ENCODE results near the gene NFX1. TPM values are rescaled to one million over a fixed set of nuclear protein-coding genes. Genes with fewer than 3 reads are reported as not detected.

NFX1 gene
- total RNA-seq, 4 donors from 2014 or later = 44.7 to 65.3 (median 49.8) TPM

GRCh38 chr9:33300546-33300945 lies 10.2 kb downstream of the NFX1 start:
- no peak for TF ChIP-seq POLR2A (IDR thresholded peaks at IDR 0.05)
- TF ChIP-seq CTCF (IDR thresholded peaks at IDR 0.05) = no peak
- no peaks in the 10 kb centered on the region for H3K27me3 ChIP-seq
- no peak for DNase-seq
- WGBS, 2 donors = 84 to 88% methylated on average over 2 of the region's 2 CpGs
- no peak overlapping the region for H3K4me3 ChIP-seq (replicated peaks in 1 of 3)
- peaks cover 8 to 25% of the 10 kb centered on the region in 2 donors for H3K4me1 ChIP-seq
- H3K36me3 ChIP-seq = peaks cover 42 to 65% of the 10 kb centered on the region in 2 donors
- intact Hi-C loops (cut with DNase I) = no loop called here
- no peaks in the 10 kb centered on the region for H3K9me3 ChIP-seq
- no peak overlapping the region for H3K27ac ChIP-seq

- peaks cover 74 to 83% of the 10 kb centered on the region in 2 donors for H3K36me3 ChIP-seq
- intact Hi-C loops (cut with DNase I) = no loop called here
- TF ChIP-seq CTCF (IDR thresholded peaks at IDR 0.05) (no peak), POLR2A (IDR thresholded peaks at IDR 0.05) (no peak)
- WGBS, 2 donors = 95 to 97% methylated on average over 1 of the region's 1 CpG
- H3K4me1 ChIP-seq = no peaks in the 10 kb centered on the region
- no peak for DNase-seq
- H3K4me3 ChIP-seq (replicated peaks in 1 of 3) = no peak overlapping the region
- H3K9me3 ChIP-seq = no peaks in the 10 kb centered on the region
- H3K27ac ChIP-seq = no peak overlapping the region
- H3K27me3 ChIP-seq = no peaks in the 10 kb centered on the region
Measured at GRCh38 chr9:33304362-33304761, 14.0 kb downstream of the NFX1 start.

GRCh38 chr9:33306037-33306436 lies 15.7 kb downstream of the NFX1 start:
- H3K9me3 ChIP-seq = no peaks in the 10 kb centered on the region
- WGBS, 2 donors = 93 to 95% methylated on average over 3 of the region's 3 CpGs
- H3K4me1 ChIP-seq = no peaks in the 10 kb centered on the region
- H3K4me3 ChIP-seq (replicated peaks in 1 of 3) = no peak overlapping the region
- no peak overlapping the region for H3K27ac ChIP-seq
- no peak for DNase-seq
- H3K27me3 ChIP-seq = no peaks in the 10 kb centered on the region
- TF ChIP-seq POLR2A (IDR thresholded peaks at IDR 0.05) = no peak
- no peak for TF ChIP-seq CTCF (IDR thresholded peaks at IDR 0.05)
- intact Hi-C loops (cut with DNase I) = no loop called here
- H3K36me3 ChIP-seq = peaks cover 82 to 88% of the 10 kb centered on the region in 2 donors

GRCh38 chr9:33307067-33307466 lies 16.8 kb downstream of the NFX1 start:
- H3K27ac ChIP-seq = no peak overlapping the region
- no peak for DNase-seq
- no peaks in the 10 kb centered on the region for H3K27me3 ChIP-seq
- H3K4me1 ChIP-seq = no peaks in the 10 kb centered on the region
- intact Hi-C loops (cut with DNase I) = no loop called here
- 74 to 96% methylated on average over 1 of the region's 1 CpG for WGBS, 2 donors
- peaks cover 86 to 89% of the 10 kb centered on the region in 2 donors for H3K36me3 ChIP-seq
- TF ChIP-seq CTCF (IDR thresholded peaks at IDR 0.05) = no peak
- H3K4me3 ChIP-seq (replicated peaks in 1 of 3) = no peak overlapping the region
- H3K9me3 ChIP-seq = no peaks in the 10 kb centered on the region

GRCh38 chr9:33309903-33310302 lies 19.6 kb downstream of the NFX1 start:
- Histone ChIP-seq H3K4me3 (replicated peaks in 1 of 3) (no peak overlapping the region), H3K27ac (no peak overlapping the region), H3K4me1 (no peaks in the 10 kb centered on the region), H3K36me3 (peaks cover 77 to 90% of the 10 kb centered on the region in 2 donors), H3K27me3 (no peaks in the 10 kb centered on the region), H3K9me3 (no peaks in the 10 kb centered on the region)
- TF ChIP-seq POLR2A (IDR thresholded peaks at IDR 0.05) (no peak), CTCF (IDR thresholded peaks at IDR 0.05) (no peak)
- 81 to 98% methylated on average over 1 of the region's 1 CpG for WGBS, 2 donors
- intact Hi-C loops (cut with DNase I) = no loop called here
- no peak for DNase-seq

All from thyroid gland (tissue), 4 donors.